ENCODE measurements around the gene KCNMB1. TPM values are rescaled to one million over a fixed set of nuclear protein-coding genes. Genes with fewer than 3 reads are reported as not detected.

The KCNMB1 gene
- total and polyA plus RNA-seq, 2 donors (not counting 1 experiment from before 2014, with no cell fraction given), result not detected

DNA sequence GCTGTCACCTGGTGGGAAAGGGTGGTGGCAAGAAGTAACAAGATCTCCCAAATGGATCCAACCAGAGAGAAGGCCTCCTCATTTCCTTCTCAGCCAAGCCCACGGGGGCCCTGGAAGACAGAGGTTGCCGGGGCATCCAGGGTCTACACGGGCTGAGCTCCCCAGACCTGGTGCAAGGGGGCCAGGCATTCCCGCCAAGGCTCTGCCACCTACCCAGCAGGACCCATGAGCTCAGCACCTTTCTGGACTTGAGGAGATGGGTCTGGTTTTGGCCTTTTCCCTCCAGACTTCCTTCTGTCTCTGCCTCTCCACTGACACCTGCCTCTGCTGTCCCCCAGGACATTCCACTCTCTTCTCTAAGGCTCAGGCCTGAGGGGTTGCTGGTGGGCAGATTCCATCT is 42.4 kb upstream of the KCNMB1 start:
- Histone ChIP-seq H3K4me3 (replicated peaks in 1 of 4; ENCODE audit: control extremely low read depth in 1 of 4, insufficient read depth in 1 of 4, low read depth in 3 of 4, low read length in 4 of 4) (no peak overlapping the region), H2AFZ (ENCODE audit: low read length) (no peak overlapping the region), H3K79me2 (ENCODE audit: control insufficient read depth, insufficient read depth, low read length) (no peaks in the 10 kb centered on the region), H3K36me3 (ENCODE audit: control insufficient read depth, insufficient read depth, low read length) (no peaks in the 10 kb centered on the region), H3K9me3 (ENCODE audit: control insufficient read depth, insufficient read depth, low read depth, low read length) (no peaks in the 10 kb centered on the region), H4K20me1 (ENCODE audit: control insufficient read depth, extremely low read depth, insufficient read depth, low read length) (no peaks in the 10 kb centered on the region), H3K9ac (ENCODE audit: insufficient read depth, low read length) (no peak overlapping the region), H3K27ac (ENCODE audit: insufficient read depth, low read length) (no peak overlapping the region), H3K27me3 (ENCODE audit: control insufficient read depth, insufficient read depth, low read length) (no peaks in the 10 kb centered on the region), H3K4me1 (ENCODE audit: control insufficient read depth, extremely low read depth, insufficient read depth, low read length) (no peaks in the 10 kb centered on the region), H3K4me2 (ENCODE audit: extremely low read depth, insufficient read depth, low read length) (no peak overlapping the region)
- DNase-seq (ENCODE audit: low read depth in 2 of 2), result no peak
- TF ChIP-seq, protein P1, sequence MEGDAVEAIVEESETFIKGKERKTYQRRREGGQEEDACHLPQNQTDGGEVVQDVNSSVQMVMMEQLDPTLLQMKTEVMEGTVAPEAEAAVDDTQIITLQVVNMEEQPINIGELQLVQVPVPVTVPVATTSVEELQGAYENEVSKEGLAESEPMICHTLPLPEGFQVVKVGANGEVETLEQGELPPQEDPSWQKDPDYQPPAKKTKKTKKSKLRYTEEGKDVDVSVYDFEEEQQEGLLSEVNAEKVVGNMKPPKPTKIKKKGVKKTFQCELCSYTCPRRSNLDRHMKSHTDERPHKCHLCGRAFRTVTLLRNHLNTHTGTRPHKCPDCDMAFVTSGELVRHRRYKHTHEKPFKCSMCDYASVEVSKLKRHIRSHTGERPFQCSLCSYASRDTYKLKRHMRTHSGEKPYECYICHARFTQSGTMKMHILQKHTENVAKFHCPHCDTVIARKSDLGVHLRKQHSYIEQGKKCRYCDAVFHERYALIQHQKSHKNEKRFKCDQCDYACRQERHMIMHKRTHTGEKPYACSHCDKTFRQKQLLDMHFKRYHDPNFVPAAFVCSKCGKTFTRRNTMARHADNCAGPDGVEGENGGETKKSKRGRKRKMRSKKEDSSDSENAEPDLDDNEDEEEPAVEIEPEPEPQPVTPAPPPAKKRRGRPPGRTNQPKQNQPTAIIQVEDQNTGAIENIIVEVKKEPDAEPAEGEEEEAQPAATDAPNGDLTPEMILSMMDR (conservative IDR thresholded peaks at IDR 0.05 in 1 of 2, IDR thresholded peaks at IDR 0.05 in 1 of 2; ENCODE audit: low read depth in 1 of 2, low read length in 2 of 2), result no peak
- TF ChIP-seq EZH2 (IDR thresholded peaks at IDR 0.05; ENCODE audit: low read length, missing control alignments), result no peak

DNA sequence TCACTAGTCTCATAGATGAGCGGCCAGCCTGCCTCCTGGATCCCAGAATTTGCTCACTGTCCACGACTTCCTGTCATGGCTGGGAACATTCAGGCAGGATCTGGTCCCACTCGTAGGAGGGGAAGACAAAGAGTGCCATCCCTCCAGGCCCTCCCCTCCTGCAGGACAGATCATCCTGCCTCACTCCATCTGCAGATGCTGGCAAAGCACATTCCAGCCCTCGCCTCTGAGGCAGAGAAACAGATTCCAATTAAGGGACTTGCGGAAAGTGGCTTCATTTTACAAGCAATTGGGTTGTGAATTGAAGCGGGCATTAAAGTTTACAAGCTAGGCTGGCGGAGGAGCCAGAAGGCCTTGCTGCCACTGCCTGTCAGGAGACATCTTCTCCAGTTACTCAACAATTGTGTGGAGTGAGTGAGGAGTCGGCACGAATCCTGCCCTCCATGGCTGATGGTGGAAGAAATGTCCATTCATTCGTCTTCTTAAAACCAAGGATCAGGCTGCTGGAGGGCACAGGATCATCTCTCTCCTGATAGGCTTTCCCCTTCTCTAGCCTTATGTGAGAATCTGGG is 41.8 kb upstream of the KCNMB1 start:
- no peak overlapping the region for H3K9ac ChIP-seq (ENCODE audit: insufficient read depth, low read length)
- no peak for DNase-seq (ENCODE audit: low read depth in 2 of 2)

DNA sequence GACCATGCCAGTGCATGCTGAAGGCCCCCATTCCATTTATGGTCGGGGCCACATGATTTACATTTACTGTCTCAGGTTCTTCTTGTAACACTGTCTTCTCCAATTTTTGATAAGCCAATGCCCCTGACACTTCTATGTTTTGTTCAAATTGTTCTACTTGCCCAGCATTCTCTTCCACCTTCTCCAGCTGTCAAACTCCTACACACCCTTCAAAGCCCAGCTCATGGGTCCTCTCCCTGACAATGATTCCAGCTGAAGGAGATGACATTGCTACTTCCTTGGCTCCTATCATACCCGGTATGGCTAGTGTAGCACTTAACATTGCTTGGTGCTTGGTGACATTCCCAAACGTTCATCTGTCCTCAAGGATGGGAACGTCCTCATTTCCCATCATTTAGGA is 41.1 kb upstream of the KCNMB1 start:
- H3K9ac ChIP-seq (ENCODE audit: insufficient read depth, low read length), result no peak overlapping the region
- no peaks in the 10 kb centered on the region for H3K36me3 ChIP-seq (ENCODE audit: control insufficient read depth, insufficient read depth, low read length)
- H2AFZ ChIP-seq (ENCODE audit: low read length), result no peak overlapping the region
- H3K79me2 ChIP-seq (ENCODE audit: control insufficient read depth, insufficient read depth, low read length), result no peaks in the 10 kb centered on the region
- H3K27ac ChIP-seq (ENCODE audit: insufficient read depth, low read length), result no peak overlapping the region
- no peaks in the 10 kb centered on the region for H3K4me1 ChIP-seq (ENCODE audit: control insufficient read depth, extremely low read depth, insufficient read depth, low read length)
- TF ChIP-seq, protein P1 (conservative IDR thresholded peaks at IDR 0.05 in 1 of 2, IDR thresholded peaks at IDR 0.05 in 1 of 2; ENCODE audit: low read depth in 1 of 2, low read length in 2 of 2), result no peak
- TF ChIP-seq EZH2 (IDR thresholded peaks at IDR 0.05; ENCODE audit: low read length, missing control alignments), result no peak
- H4K20me1 ChIP-seq (ENCODE audit: control insufficient read depth, extremely low read depth, insufficient read depth, low read length), result no peaks in the 10 kb centered on the region
- H3K4me2 ChIP-seq (ENCODE audit: extremely low read depth, insufficient read depth, low read length), result no peak overlapping the region
- no peak for DNase-seq (ENCODE audit: low read depth in 2 of 2)
- no peak overlapping the region for H3K4me3 ChIP-seq (replicated peaks in 1 of 4; ENCODE audit: control extremely low read depth in 1 of 4, insufficient read depth in 1 of 4, low read depth in 3 of 4, low read length in 4 of 4)
- no peaks in the 10 kb centered on the region for H3K9me3 ChIP-seq (ENCODE audit: control insufficient read depth, insufficient read depth, low read depth, low read length)
- no peaks in the 10 kb centered on the region for H3K27me3 ChIP-seq (ENCODE audit: control insufficient read depth, insufficient read depth, low read length)

More for the DNA sequence above, 41.8 kb upstream of the KCNMB1 start:
- no peaks in the 10 kb centered on the region for H3K79me2 ChIP-seq (ENCODE audit: control insufficient read depth, insufficient read depth, low read length)
- no peak for TF ChIP-seq EZH2 (IDR thresholded peaks at IDR 0.05; ENCODE audit: low read length, missing control alignments)
- TF ChIP-seq, protein P1 (conservative IDR thresholded peaks at IDR 0.05 in 1 of 2, IDR thresholded peaks at IDR 0.05 in 1 of 2; ENCODE audit: low read depth in 1 of 2, low read length in 2 of 2), result no peak
- no peak overlapping the region for H3K4me3 ChIP-seq (replicated peaks in 1 of 4; ENCODE audit: control extremely low read depth in 1 of 4, insufficient read depth in 1 of 4, low read depth in 3 of 4, low read length in 4 of 4)
- H3K4me1 ChIP-seq (ENCODE audit: control insufficient read depth, extremely low read depth, insufficient read depth, low read length), result no peaks in the 10 kb centered on the region
- no peaks in the 10 kb centered on the region for H4K20me1 ChIP-seq (ENCODE audit: control insufficient read depth, extremely low read depth, insufficient read depth, low read length)
- no peak overlapping the region for H2AFZ ChIP-seq (ENCODE audit: low read length)
- H3K27me3 ChIP-seq (ENCODE audit: control insufficient read depth, insufficient read depth, low read length), result no peaks in the 10 kb centered on the region
- H3K27ac ChIP-seq (ENCODE audit: insufficient read depth, low read length), result no peak overlapping the region
- H3K4me2 ChIP-seq (ENCODE audit: extremely low read depth, insufficient read depth, low read length), result no peak overlapping the region
- no peaks in the 10 kb centered on the region for H3K9me3 ChIP-seq (ENCODE audit: control insufficient read depth, insufficient read depth, low read depth, low read length)
- no peaks in the 10 kb centered on the region for H3K36me3 ChIP-seq (ENCODE audit: control insufficient read depth, insufficient read depth, low read length)
